Left ventricle myocardium inferior (tissue), 1 donor: ENCODE data around the gene CRHR2. TPM values are rescaled to one million over a fixed set of nuclear protein-coding genes. Genes with fewer than 3 reads are reported as not detected.
A peak's percentile ranks its signal among the peaks of the same experiment; 100 is the strongest.

Source experiments
- DNase-seq: peaks from one replicate; pipeline ENCODE4 v3.0.0-alpha.2; 2020
- H3K27ac ChIP-seq: fragments of 200-600 bp; replicated peaks from 2 replicates; pipeline ENCODE4 v1.8.0; 2021
- H3K27me3 ChIP-seq: fragments of 200-600 bp; 2 replicates; pipeline ENCODE4 v1.8.0; 2021; ENCODE audit warnings: low read depth
- H3K36me3 ChIP-seq: fragments of 200-600 bp; 2 replicates; pipeline ENCODE4 v1.8.0; 2021
- H3K4me1 ChIP-seq: fragments of 200-600 bp; 2 replicates; pipeline ENCODE4 v1.8.0; 2021
- H3K4me3 ChIP-seq: fragments of 200-600 bp; 2 replicates; pipeline ENCODE4 v1.8.0; 2021; ENCODE audit warnings: mild to moderate bottlenecking, moderate library complexity
- H3K9me3 ChIP-seq: fragments of 200-600 bp; replicated peaks from 2 replicates; pipeline ENCODE4 v1.8.0; 2021
- CTCF ChIP-seq: fragments of 200-600 bp; IDR thresholded peaks from 2 replicates; pipeline ENCODE4 v1.8.0; 2021; ENCODE audit warnings: antibody characterized with exemption, mild to moderate bottlenecking, borderline replicate concordance
- intact Hi-C: fragments of 100-400 bp; cut with micrococcal nuclease; formaldehyde crosslinking; loops from one replicate; pipeline ENCODE4 v1.11.0; 2022
- total RNA-seq: library from RNA; stranded (reverse); fragmentation: NEBNext Ultra II Directional; extraction: Animal tissue kit (Norgen Biotek cat#: 25700); gene quantifications from one replicate; pipeline ENCODE4 v1.2.1, GENCODE V29; 2021
- donor health status: DM: no; HTN: yes; CAD: no; lungs with severe emphysema.

CRHR2 gene
- total RNA-seq, 1 donor from 2014 or later: 0.19 TPM

DNA sequence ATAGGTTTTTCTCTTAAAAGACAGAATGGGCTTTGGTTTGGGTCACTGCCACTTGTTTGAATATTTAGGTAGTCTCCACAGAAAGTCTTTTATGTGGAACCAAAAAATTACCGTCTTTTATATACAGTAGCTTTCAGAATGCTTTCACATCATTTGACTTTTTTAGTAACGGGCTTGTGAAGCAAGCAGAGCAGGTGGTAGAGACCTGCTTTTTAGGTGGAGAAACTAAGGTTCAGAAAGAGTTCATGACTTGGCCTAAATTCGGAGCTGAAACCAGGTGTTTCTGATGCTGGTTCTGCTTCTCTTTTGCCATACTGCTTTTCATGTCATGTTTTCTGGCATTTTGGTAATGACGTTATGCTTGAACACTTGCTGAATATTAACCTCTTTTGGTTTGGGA lies 51.3 kb downstream of the CRHR2 start:
- intact Hi-C loops: no loop called here
- no peak for DNase-seq
- no peak overlapping the region for H3K4me3 ChIP-seq
- no peaks in the 10 kb centered on the region for H3K27me3 ChIP-seq
- H3K9me3 ChIP-seq: no peaks in the 10 kb centered on the region
- H3K36me3 ChIP-seq: peaks cover 97% of the 10 kb centered on the region
- H3K27ac ChIP-seq: no peak overlapping the region
- no peaks in the 10 kb centered on the region for H3K4me1 ChIP-seq
- TF ChIP-seq CTCF: no peak

DNA sequence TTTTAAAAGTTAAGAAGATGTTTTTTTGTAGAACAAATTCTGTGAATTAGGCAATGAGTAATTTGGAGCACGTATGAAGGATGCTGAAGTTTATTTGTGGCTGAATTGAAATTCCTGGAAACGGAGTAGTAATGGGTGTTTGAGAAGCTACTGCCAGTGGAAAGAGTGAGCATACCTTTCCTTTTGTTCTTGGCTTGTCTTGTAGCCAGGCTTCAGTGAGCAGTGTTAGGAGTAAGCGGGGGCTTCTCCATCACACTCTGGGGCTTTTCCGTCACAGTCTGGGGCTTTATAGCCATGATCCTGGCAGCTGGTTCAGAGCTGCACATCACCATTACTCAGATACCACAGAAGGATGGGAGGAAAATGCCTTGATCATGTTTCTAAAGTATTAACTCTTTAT lies 55.2 kb downstream of the CRHR2 start:
- Histone ChIP-seq H3K4me1 (no peaks in the 10 kb centered on the region), H3K36me3 (peaks cover 95% of the 10 kb centered on the region), H3K27ac (no peak overlapping the region), H3K9me3 (no peaks in the 10 kb centered on the region), H3K4me3 (no peak overlapping the region), H3K27me3 (no peaks in the 10 kb centered on the region)
- intact Hi-C loops: loop anchor here (10.0 kb wide), 1 partner anchor 108 kb away; no protein-coding TSS in a partner anchor
- no peak for TF ChIP-seq CTCF
- no peak for DNase-seq

DNA sequence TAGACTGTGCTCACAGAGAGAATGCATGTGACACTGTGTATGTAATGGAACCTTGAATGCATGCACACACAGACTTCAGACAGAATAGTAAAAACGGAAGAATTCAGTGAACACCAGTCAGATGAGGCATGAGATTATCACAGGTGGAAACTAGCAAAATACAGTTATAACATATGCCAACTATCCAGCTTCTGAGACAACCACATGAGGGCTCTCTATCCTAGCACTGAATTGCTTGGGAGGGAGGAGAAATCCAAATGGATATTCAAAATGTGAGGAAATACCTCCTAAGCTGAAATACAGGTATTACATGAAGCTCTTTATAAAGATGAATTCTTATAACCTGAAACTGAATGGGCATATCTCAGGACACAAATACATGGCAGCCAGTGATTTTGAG lies 57.0 kb downstream of the CRHR2 start:
- H3K4me1 ChIP-seq: no peaks in the 10 kb centered on the region
- H3K36me3 ChIP-seq: peaks cover 95% of the 10 kb centered on the region
- H3K27ac ChIP-seq: no peak overlapping the region
- H3K9me3 ChIP-seq: no peaks in the 10 kb centered on the region
- intact Hi-C loops: loop anchor here (10.0 kb wide), 1 partner anchor 110 kb away; no protein-coding TSS in a partner anchor
- H3K4me3 ChIP-seq: no peak overlapping the region
- TF ChIP-seq CTCF: peak; percentile 38
- no peaks in the 10 kb centered on the region for H3K27me3 ChIP-seq
- DNase-seq: no peak

DNA sequence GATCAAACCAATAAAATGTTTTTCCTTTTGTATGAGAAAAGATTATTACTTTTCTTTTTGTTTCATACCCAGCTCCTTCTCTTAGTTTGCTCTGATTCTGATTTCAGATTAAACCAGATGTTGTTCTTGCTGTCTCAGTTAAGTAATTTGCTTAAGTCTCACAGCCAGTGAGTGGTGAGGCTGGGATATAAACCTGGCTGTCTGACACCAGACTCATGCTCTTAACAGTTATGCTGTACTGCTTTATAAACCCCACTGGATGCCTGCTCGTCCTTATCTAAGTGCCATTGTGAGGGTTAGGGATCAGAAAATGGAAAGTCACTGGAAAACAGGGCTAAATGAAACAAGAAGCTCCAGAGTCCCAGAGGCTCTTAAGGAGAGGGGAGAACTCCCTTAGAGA lies 63.3 kb downstream of the CRHR2 start:
- H3K9me3 ChIP-seq: no peaks in the 10 kb centered on the region
- peaks cover 97% of the 10 kb centered on the region for H3K36me3 ChIP-seq
- no peaks in the 10 kb centered on the region for H3K27me3 ChIP-seq
- TF ChIP-seq CTCF: no peak
- intact Hi-C loops: no loop called here
- no peak overlapping the region for H3K27ac ChIP-seq
- no peak for DNase-seq
- no peaks in the 10 kb centered on the region for H3K4me1 ChIP-seq
- no peak overlapping the region for H3K4me3 ChIP-seq

DNA sequence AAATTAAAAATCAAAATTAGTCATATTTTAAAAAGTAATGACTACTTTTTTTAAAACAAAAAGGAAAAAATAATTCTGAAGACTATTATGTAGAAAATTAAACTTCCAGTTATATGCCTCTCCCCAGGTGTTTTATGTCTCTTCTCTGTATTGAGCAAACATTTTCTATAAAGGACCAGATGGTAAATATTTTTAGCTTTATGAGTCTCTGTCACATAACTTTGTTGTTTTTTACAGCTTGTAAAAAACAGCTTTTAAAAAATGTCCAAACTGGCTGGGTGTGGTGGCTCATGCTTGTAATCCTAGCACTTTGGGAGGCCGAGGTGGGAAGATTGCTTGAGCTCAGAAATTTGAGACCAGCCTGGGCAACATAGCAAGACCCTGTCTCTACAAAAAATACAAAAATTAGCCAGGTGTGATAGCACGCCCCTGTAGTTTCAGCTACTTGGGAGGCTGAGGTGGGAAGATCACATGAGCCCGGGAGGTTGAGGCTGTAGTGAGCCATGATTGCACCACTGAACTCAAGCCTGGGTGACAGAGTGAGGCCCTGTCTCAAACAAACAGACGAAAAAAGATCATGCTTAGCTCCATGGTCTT lies 64.1 kb downstream of the CRHR2 start:
- no peak for TF ChIP-seq CTCF
- Histone ChIP-seq H3K4me1 (no peaks in the 10 kb centered on the region), H3K36me3 (peaks cover 97% of the 10 kb centered on the region), H3K4me3 (no peak overlapping the region), H3K9me3 (no peaks in the 10 kb centered on the region), H3K27me3 (no peaks in the 10 kb centered on the region), H3K27ac (no peak overlapping the region)
- no peak for DNase-seq
- intact Hi-C loops: no loop called here

DNA sequence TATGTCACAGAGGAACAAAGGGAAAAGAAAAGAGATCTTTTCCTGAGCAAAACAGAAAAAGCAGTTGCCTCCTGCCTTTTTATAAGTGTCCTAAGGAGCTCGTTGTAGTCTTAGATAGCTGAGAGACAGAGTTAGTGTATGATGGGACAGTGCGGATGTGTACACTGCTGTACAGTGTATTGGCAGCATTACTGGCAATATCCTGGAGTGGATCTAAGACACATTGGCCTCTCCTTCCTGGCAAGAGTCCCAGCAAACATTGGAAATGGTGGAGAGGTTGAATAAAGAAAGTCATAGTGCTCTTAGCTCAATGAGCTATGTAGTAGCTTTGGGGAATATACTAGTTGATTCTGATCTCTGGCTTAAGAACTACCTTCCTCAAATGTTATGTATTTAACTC lies 64.9 kb downstream of the CRHR2 start:
- Histone ChIP-seq H3K27ac (no peak overlapping the region), H3K9me3 (no peaks in the 10 kb centered on the region), H3K4me3 (no peak overlapping the region), H3K36me3 (peaks cover 97% of the 10 kb centered on the region), H3K4me1 (no peaks in the 10 kb centered on the region), H3K27me3 (no peaks in the 10 kb centered on the region)
- no peak for DNase-seq
- no peak for TF ChIP-seq CTCF
- intact Hi-C loops: no loop called here
